ENCODE measurements around the gene PRCD. TPM values are rescaled to one million over a fixed set of nuclear protein-coding genes. Genes with fewer than 3 reads are reported as not detected.

Gene PRCD
- total RNA-seq, 1 donor from 2014 or later = 0.54 TPM

- DNase-seq (ENCODE audit: low spot score) = no peak
- Mint-ChIP-seq H3K4me1 (ENCODE audit: unreplicated experiment) (peaks cover 9% of the 10 kb centered on the region), H3K27ac (ENCODE audit: unreplicated experiment) (no peak within 1 kb of the TSS), H3K9me3 (ENCODE audit: unreplicated experiment) (no peaks in the 10 kb centered on the region), H3K27me3 (ENCODE audit: unreplicated experiment) (peaks cover 11% of the 10 kb centered on the region), H3K4me3 (ENCODE audit: unreplicated experiment) (peak within 1 kb of the TSS; percentile 27), H3K36me3 (ENCODE audit: low read depth, unreplicated experiment) (no peaks in the 10 kb centered on the region)
- TF ChIP-seq CTCF (IDR thresholded peaks at IDR 0.05; ENCODE audit: unreplicated experiment) = no peak
Measured at GRCh38 chr17:76537578-76538280, 2.1 kb upstream of the PRCD start, which contains the start of gene CYGB. Gene CYGB (minus strand): TSS chr17:76537709. CDS start chr17:76537542, 167 bp downstream.

GRCh38 chr17:76538281-76538931 lies 1.4 kb upstream of the PRCD start:
- H3K27ac Mint-ChIP-seq (ENCODE audit: unreplicated experiment) = no peak overlapping the region
- DNase-seq (ENCODE audit: low spot score) = no peak
- no peaks in the 10 kb centered on the region for H3K36me3 Mint-ChIP-seq (ENCODE audit: low read depth, unreplicated experiment)
- H3K4me3 Mint-ChIP-seq (ENCODE audit: unreplicated experiment) = peak overlapping the region; percentile 65
- H3K9me3 Mint-ChIP-seq (ENCODE audit: unreplicated experiment) = no peaks in the 10 kb centered on the region
- peaks cover 9% of the 10 kb centered on the region for H3K4me1 Mint-ChIP-seq (ENCODE audit: unreplicated experiment)
- peaks cover 9% of the 10 kb centered on the region for H3K27me3 Mint-ChIP-seq (ENCODE audit: unreplicated experiment)
- no peak for TF ChIP-seq CTCF (IDR thresholded peaks at IDR 0.05; ENCODE audit: unreplicated experiment)

GRCh38 chr17:76538941-76539570 lies 788 bp upstream of the PRCD start:
- no peaks in the 10 kb centered on the region for H3K9me3 Mint-ChIP-seq (ENCODE audit: unreplicated experiment)
- H3K4me1 Mint-ChIP-seq (ENCODE audit: unreplicated experiment) = peaks cover 9% of the 10 kb centered on the region
- no peaks in the 10 kb centered on the region for H3K36me3 Mint-ChIP-seq (ENCODE audit: low read depth, unreplicated experiment)
- peaks cover 12% of the 10 kb centered on the region for H3K27me3 Mint-ChIP-seq (ENCODE audit: unreplicated experiment)
- H3K4me3 Mint-ChIP-seq (ENCODE audit: unreplicated experiment) = peak overlapping the region; percentile 65
- TF ChIP-seq CTCF (IDR thresholded peaks at IDR 0.05; ENCODE audit: unreplicated experiment) = no peak
- H3K27ac Mint-ChIP-seq (ENCODE audit: unreplicated experiment) = no peak overlapping the region
- DNase-seq (ENCODE audit: low spot score) = no peak

GRCh38 chr17:76540381-76541300 lies 797 bp downstream of the PRCD start:
- H3K4me1 Mint-ChIP-seq (ENCODE audit: unreplicated experiment) = peaks cover 9% of the 10 kb centered on the region

More at GRCh38 chr17:76540381-76541300, 797 bp downstream of the PRCD start:
- H3K27ac Mint-ChIP-seq (ENCODE audit: unreplicated experiment) = no peak overlapping the region
- no peaks in the 10 kb centered on the region for H3K9me3 Mint-ChIP-seq (ENCODE audit: unreplicated experiment)
- no peak for TF ChIP-seq CTCF (IDR thresholded peaks at IDR 0.05; ENCODE audit: unreplicated experiment)
- H3K27me3 Mint-ChIP-seq (ENCODE audit: unreplicated experiment) = peaks cover 12% of the 10 kb centered on the region
- no peak overlapping the region for H3K4me3 Mint-ChIP-seq (ENCODE audit: unreplicated experiment)
- H3K36me3 Mint-ChIP-seq (ENCODE audit: low read depth, unreplicated experiment) = no peaks in the 10 kb centered on the region
- peak; percentile 85 for DNase-seq (ENCODE audit: low spot score)

Measured in endothelial cell (in vitro differentiated cells).